Prostate gland (tissue), 2 donors: ENCODE data around the gene SSR1.

Experiments used
- CTCF ChIP-seq, 4 experiments: fragments of 200-600 bp in 2 of 4; fragments of 450-650 bp in 2 of 4; sonication (generic) in 2 of 4; IDR thresholded peaks; 1 replicate in 3 of 4; 2 replicates in 1 of 4; pipeline ENCODE4 v1.5.1; 2016 to 2019; ENCODE audit warnings: antibody characterized with exemption in 4 of 4, mild to moderate bottlenecking in 2 of 4, moderate library complexity in 2 of 4
- POLR2AphosphoS5 ChIP-seq: sonication (generic); formaldehyde crosslinking; IDR thresholded peaks from one replicate; pipeline ENCODE4 v1.6.1; 2017; ENCODE audit warnings: antibody characterized with exemption

- TF ChIP-seq CTCF (IDR thresholded peaks at IDR 0.05) (no peak), POLR2AphosphoS5 (peak; percentile 47)
Measured at GRCh38 chr6:7267466-7268091, 45.4 kb downstream of the SSR1 start.
